ENCODE results near the gene STX12.

- TF ChIP-seq CTCF (IDR thresholded peaks at IDR 0.05) (no peak), POLR2A (IDR thresholded peaks at IDR 0.05) (peak; percentile 31)
These were observed 100.8 kb downstream of the STX12 start for GRCh38 chr1:27873671-27874384.
